CD4-positive, CD25-positive, alpha-beta regulatory T cell (primary cell): ENCODE measurements around the gene NACC2. TPM values are rescaled to one million over a fixed set of nuclear protein-coding genes. Genes with fewer than 3 reads are reported as not detected.

Experiments used
- ATAC-seq, 2 donors: fragments of 150-1000 bp; cut with Tn5 transposase; one replicate each; pipeline ENCODE4 v1.10.0; 2021; ENCODE audit warnings: low read depth in 2 of 2, moderate number of reproducible peaks in 2 of 2, moderate library complexity in 1 of 2
- DNase-seq, 3 donors: peaks; one replicate each; pipeline versions ENCODE4 v3.0.0 to v3.0.0-alpha.2; 2012 to 2022; ENCODE audit warnings: mixed read lengths in 1 of 3
- H3K27ac ChIP-seq: one replicate; pipeline ENCODE4 v1.7.0; 2013; ENCODE audit warnings: mild to moderate bottlenecking, low read length; ENCODE audit not compliant: insufficient read depth, poor library complexity, severe bottlenecking
- H3K27me3 ChIP-seq: one replicate; pipeline ENCODE4 v1.7.0; 2013; ENCODE audit warnings: low read length; ENCODE audit not compliant: control insufficient read depth, insufficient read depth
- H3K36me3 ChIP-seq: one replicate; pipeline ENCODE4 v1.7.0; 2013; ENCODE audit warnings: mild to moderate bottlenecking, low read length, moderate library complexity; ENCODE audit not compliant: control insufficient read depth, insufficient read depth
- H3K4me1 ChIP-seq: 2 replicates; pipeline ENCODE4 v1.7.0; 2013; ENCODE audit warnings: mild to moderate bottlenecking, low read length; ENCODE audit not compliant: insufficient read depth, control insufficient read depth, poor library complexity, severe bottlenecking
- H3K4me3 ChIP-seq: one replicate; pipeline ENCODE4 v1.7.0; 2013; ENCODE audit warnings: low read depth, mild to moderate bottlenecking, low read length, moderate library complexity
- H3K9me3 ChIP-seq, 2 experiments: 1 replicate in 1 of 2; 2 replicates in 1 of 2; pipeline ENCODE4 v1.7.0; 2013; ENCODE audit warnings: low read length in 2 of 2, mild to moderate bottlenecking in 1 of 2, moderate library complexity in 1 of 2; ENCODE audit not compliant: control insufficient read depth in 2 of 2
- H3K27ac Mint-ChIP-seq, 3 donors: one replicate each; pipeline ENCODE4 v1.8.0; 2020 to 2022; ENCODE audit warnings: mild to moderate bottlenecking in 3 of 3, mixed read lengths in 3 of 3, moderate library complexity in 2 of 3
- H3K27me3 Mint-ChIP-seq: one replicate; pipeline ENCODE4 v1.8.0; 2022; ENCODE audit warnings: mild to moderate bottlenecking, mixed read lengths
- H3K36me3 Mint-ChIP-seq: one replicate; pipeline ENCODE4 v1.8.0; 2020; ENCODE audit warnings: mixed read lengths
- H3K4me1 Mint-ChIP-seq, 4 donors: one replicate each; pipeline ENCODE4 v1.8.0; 2020 to 2022; ENCODE audit warnings: mixed read lengths in 4 of 4, mild to moderate bottlenecking in 1 of 4
- H3K4me3 Mint-ChIP-seq, 4 donors: one replicate each; pipeline ENCODE4 v1.8.0; 2020 to 2022; ENCODE audit warnings: mild to moderate bottlenecking in 4 of 4, mixed read lengths in 4 of 4, moderate library complexity in 3 of 4
- H3K9me3 Mint-ChIP-seq, 7 donors: one replicate each; pipeline ENCODE4 v1.8.0; 2020 to 2022; ENCODE audit warnings: mixed read lengths in 7 of 7, mild to moderate bottlenecking in 3 of 7, moderate library complexity in 2 of 7
- polyA plus RNA-seq, 4 donors: library from polyadenylated mRNA; unstranded; fragments of 300-500 nt; fragmentation: Illumina TruSeq; gene quantifications; one replicate each; pipeline ENCODE4 v1.2.3, GENCODE V29; 2021
- total RNA-seq: library from RNA; stranded (reverse); gene quantifications from one replicate; pipeline ENCODE4 v1.2.3, GENCODE V29; 2022

The NACC2 gene
- total and polyA plus RNA-seq, 5 donors from 2014 or later = 0.76 to 4.8 (median 1.0) TPM

DNA sequence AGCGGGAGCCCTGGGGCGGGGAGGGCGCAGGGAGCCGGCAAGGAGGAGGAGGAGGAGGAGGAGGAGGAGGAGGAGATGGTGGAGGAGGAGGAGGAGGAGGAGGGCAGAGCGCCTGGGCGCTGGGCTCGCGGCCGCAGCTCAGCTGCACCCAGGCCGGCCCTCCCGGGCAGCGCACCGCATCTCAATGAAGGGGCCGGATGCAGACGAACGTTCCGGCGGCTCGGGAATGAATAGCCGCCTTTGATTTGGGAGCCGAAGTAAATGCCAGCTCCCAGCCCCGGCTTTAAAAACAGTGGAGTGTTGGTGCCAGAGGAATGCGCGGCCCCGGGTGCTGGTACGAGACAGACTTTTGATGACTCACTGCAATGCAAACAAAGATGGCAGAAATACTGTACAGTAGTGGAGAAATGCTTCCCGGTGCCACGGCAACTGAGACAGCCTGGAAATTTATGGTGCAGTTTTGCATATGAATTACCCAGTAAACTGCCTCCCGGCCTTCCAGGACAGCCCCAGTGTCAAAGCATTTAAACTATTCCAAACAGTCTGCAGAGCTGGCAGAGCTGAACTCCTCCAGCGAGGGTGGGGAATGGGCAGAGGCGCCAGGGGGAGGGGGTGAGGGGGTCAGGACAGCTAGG, 43.1 kb downstream of the NACC2 start:
- Histone ChIP-seq H3K27me3 (no peaks in the 10 kb centered on the region), H3K27ac (no peak overlapping the region), H3K9me3 (no peaks in the 10 kb centered on the region), H3K36me3 (no peaks in the 10 kb centered on the region), H3K4me1 (peaks cover 38% of the 10 kb centered on the region), H3K4me3 (peak overlapping the region; percentile 40)
- Mint-ChIP-seq H3K27me3 (peaks cover 16% of the 10 kb centered on the region), H3K9me3 (no peaks in the 10 kb centered on the region), H3K4me1 (peaks cover 0 to 22% (median 4%) of the 10 kb centered on the region in 4 donors), H3K27ac (no peak overlapping the region), H3K4me3 (peak overlapping the region in 3 of 4 donors; percentile 71 to 76 (median 72)), H3K36me3 (no peaks in the 10 kb centered on the region)
- no peak for DNase-seq
- peak in 1 of 2 donors; percentile 42 for ATAC-seq

DNA sequence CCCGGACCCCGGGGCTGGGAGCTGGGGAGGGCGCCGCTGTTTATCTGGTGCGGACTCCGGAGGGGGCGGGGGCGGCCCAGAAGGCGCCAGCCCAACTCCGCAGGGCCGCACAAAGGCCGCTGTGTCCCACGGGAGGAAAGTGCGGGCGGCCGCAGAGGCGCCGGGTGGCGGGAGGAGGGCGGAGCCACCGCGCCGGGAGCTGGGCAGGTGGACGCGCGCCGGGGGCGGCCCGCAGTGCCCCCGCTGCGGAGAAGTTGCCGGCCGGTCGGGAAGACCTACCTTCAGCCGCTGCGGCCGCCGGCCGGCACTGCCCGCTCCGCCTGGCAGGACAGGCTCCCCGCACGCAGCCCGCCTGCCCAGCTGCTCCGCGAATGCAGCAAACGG, 43.6 kb downstream of the NACC2 start:
- no peaks in the 10 kb centered on the region for H3K9me3 ChIP-seq
- no peaks in the 10 kb centered on the region for H3K36me3 ChIP-seq
- Mint-ChIP-seq H3K27ac (no peak overlapping the region), H3K27me3 (peaks cover 16% of the 10 kb centered on the region), H3K9me3 (no peaks in the 10 kb centered on the region), H3K36me3 (no peaks in the 10 kb centered on the region), H3K4me3 (no peak overlapping the region), H3K4me1 (peaks cover 0 to 22% (median 4%) of the 10 kb centered on the region in 4 donors)
- no peak overlapping the region for H3K4me3 ChIP-seq
- H3K27me3 ChIP-seq = no peaks in the 10 kb centered on the region
- ATAC-seq = no peak
- peaks cover 34% of the 10 kb centered on the region for H3K4me1 ChIP-seq
- no peak for DNase-seq
- H3K27ac ChIP-seq = no peak overlapping the region

DNA sequence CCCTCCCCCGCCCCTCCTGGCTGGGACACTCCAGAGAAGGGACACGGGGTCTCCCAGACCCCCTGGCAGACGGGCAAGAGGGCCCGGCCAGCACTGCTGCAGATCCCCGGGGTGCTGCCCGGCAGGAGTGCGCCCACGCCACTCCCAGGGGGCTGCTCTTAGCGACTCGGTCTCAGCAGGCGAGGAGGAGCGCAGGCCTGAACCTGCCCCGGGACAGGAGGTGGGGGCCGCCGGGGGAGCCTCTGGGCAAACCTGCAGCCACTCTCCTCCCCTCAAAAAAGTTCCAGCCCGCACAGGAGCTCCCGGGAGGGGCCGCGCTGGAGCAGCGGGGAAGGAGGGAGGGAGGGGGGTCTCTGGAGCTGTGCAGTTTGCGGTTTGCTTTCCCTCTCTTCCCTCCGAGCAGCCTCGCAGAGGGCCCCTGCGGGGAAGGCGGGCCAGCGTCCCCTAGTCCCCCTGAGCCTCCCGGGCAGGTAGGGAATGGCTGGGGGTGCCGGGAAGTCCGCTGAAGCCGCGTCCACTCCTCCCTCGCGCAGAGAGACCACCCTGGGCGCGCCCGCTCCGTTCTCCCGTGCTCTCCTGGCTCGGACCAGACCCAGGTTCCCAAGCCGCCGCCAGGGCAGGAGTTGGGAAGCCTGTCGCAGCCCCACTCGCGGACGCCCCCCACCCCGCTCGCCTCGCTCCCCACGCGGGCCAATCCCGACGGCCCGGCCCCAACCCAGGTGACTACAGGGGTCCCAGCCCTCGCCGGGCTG, 44.2 kb downstream of the NACC2 start:
- ATAC-seq (no peak), DNase-seq (no peak)
- no peaks in the 10 kb centered on the region for H3K36me3 ChIP-seq
- no peak overlapping the region for H3K4me3 ChIP-seq
- Mint-ChIP-seq H3K4me3 (no peak overlapping the region), H3K9me3 (no peaks in the 10 kb centered on the region), H3K27me3 (peaks cover 16% of the 10 kb centered on the region), H3K27ac (no peak overlapping the region), H3K36me3 (no peaks in the 10 kb centered on the region), H3K4me1 (peaks cover 0 to 19% (median 4%) of the 10 kb centered on the region in 4 donors)
- H3K9me3 ChIP-seq = no peaks in the 10 kb centered on the region
- no peaks in the 10 kb centered on the region for H3K27me3 ChIP-seq
- H3K4me1 ChIP-seq = peaks cover 29% of the 10 kb centered on the region
- no peak overlapping the region for H3K27ac ChIP-seq

DNA sequence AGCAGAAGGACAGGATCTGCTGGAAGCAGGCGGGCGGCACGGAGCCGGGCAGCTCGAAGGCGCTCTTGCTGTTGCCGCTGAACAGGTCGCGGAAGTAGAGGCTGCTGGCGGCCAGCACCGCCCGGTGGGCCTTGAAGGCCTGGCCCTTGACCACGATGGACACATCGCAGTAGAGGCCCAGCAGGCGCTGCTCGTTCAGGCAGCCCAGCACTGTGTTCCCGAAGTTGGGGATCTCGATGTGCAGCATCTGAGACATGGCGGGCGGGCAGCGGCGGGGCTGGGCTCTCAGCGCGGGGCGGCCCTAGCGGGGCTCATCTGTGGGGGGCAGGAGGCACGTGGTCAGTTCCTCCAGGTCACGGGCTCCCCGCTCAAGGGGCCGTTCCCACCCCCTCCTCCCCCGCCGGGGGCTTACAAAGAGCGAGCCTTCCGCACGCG, 44.8 kb downstream of the NACC2 start:
- Mint-ChIP-seq H3K4me1 (peaks cover 0 to 14% (median 2%) of the 10 kb centered on the region in 4 donors), H3K4me3 (no peak overlapping the region), H3K9me3 (no peaks in the 10 kb centered on the region), H3K27ac (no peak overlapping the region), H3K27me3 (peaks cover 16% of the 10 kb centered on the region), H3K36me3 (no peaks in the 10 kb centered on the region)
- ATAC-seq (no peak), DNase-seq (no peak)
- H3K27ac ChIP-seq = no peak overlapping the region
- no peaks in the 10 kb centered on the region for H3K9me3 ChIP-seq
- peaks cover 23% of the 10 kb centered on the region for H3K4me1 ChIP-seq
- H3K36me3 ChIP-seq = no peaks in the 10 kb centered on the region
- no peak overlapping the region for H3K4me3 ChIP-seq
- H3K27me3 ChIP-seq = no peaks in the 10 kb centered on the region

DNA sequence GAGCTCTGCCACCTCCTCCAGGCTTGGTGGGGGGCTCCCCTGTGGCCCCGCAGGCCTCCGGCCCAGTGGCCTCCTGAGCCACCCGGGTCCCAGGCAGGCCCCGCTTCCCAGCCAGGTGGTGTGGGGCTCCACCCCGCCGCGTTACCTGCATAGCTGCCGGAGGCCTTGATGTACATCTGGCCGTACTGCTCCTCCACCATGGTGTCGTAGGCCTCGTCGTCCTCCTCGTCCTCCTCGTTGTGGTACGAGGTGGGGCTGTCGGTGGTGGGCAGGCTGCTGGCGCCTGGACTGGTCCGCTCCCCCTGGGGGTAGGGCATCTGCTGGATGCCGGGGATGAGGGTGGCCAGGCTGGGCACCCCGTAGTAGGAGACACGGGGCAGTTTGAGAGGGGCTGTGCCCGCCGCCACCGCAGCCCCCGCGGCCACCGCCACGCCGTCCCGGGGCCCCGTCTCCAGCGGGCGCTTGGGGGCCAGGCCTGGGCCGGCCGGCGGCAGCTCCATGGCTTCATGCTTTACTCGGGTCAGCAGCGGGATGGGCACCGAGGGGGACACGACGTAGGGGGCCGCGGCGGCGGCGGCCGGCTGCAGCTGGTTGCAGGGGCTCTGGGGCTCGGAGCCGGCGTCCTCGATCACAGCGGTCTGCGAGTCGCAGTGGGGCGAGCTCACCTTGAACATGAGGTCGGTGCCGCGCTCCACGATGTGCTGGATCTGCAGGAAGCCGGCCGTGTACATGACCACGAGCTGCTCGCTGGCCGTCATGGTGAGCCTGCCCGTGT, 45.4 kb downstream of the NACC2 start:
- no peaks in the 10 kb centered on the region for H3K27me3 ChIP-seq
- H3K27me3 Mint-ChIP-seq = peaks cover 16% of the 10 kb centered on the region
- H3K27ac ChIP-seq = no peak overlapping the region
- H3K4me3 ChIP-seq = no peak overlapping the region
- peaks cover 0 to 12% (median 2%) of the 10 kb centered on the region in 4 donors for H3K4me1 Mint-ChIP-seq
- ATAC-seq (no peak), DNase-seq (no peak)
- peaks cover 21% of the 10 kb centered on the region for H3K4me1 ChIP-seq
- H3K9me3 Mint-ChIP-seq = no peaks in the 10 kb centered on the region
- no peak overlapping the region for H3K4me3 Mint-ChIP-seq
- H3K36me3 ChIP-seq = no peaks in the 10 kb centered on the region
- H3K27ac Mint-ChIP-seq = no peak overlapping the region
- no peaks in the 10 kb centered on the region for H3K9me3 ChIP-seq
- H3K36me3 Mint-ChIP-seq = no peaks in the 10 kb centered on the region

DNA sequence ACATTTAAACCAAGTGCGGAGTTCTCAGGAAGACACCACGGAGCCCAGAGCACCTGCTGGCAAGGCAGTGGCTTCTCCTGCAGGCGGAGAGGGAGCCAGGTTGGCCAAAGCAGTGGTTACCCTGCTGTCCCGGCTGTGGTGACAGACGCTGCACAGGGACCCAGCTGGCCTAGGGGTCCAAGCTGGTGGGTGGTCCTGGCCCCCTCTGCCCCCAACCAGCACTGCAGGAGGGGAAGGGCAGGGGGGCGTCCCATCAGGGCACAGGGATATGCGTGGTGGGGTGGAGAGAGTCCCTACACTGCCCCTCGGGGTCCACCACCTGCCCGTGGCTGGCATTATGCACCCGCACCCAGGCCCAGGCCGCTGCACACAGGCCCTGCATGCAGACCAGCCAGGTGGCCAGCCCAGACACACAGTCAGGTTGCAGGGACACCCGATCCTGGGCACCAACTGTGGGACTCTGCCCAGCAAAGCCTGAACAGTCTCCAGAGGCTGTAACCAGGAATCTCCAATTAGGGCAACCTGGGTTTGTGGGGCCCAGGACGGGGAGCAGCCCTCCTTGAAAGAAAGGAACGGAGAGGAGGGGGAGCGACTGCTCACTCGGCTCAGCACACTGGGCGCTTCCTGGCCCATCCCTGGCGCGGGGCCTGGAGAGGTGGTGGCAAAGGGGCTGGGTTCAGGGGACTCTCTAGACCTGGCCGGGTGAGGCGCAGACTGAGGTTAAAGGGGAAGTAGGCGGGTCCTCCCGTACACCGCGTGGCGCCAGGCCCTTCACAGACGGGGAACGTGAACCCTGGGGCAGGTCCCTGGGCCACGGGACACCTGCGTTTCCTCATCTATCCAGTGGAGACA, 46.3 kb downstream of the NACC2 start:
- Mint-ChIP-seq H3K36me3 (no peaks in the 10 kb centered on the region), H3K27me3 (peaks cover 16% of the 10 kb centered on the region), H3K9me3 (no peaks in the 10 kb centered on the region), H3K4me1 (peaks cover 0 to 12% (median 2%) of the 10 kb centered on the region in 4 donors), H3K4me3 (no peak overlapping the region), H3K27ac (no peak overlapping the region)
- Histone ChIP-seq H3K9me3 (no peaks in the 10 kb centered on the region), H3K36me3 (no peaks in the 10 kb centered on the region), H3K27ac (no peak overlapping the region), H3K4me3 (no peak overlapping the region), H3K4me1 (peaks cover 21% of the 10 kb centered on the region), H3K27me3 (no peaks in the 10 kb centered on the region)
- DNase-seq = no peak
- ATAC-seq = no peak
